Stomach (tissue), 9 donors: ENCODE measurements around the gene CASP3. TPM values are rescaled to one million over a fixed set of nuclear protein-coding genes. Genes with fewer than 3 reads are reported as not detected.
"Not testable (repeated sequence)": the region's sequence is repeated elsewhere in the genome, so short reads cannot be mapped to it uniquely, and the experiment has no call there.

ENCODE experiments used
- DNase-seq, 2 donors: peaks; one replicate each; pipeline versions ENCODE4 v3.0.0 to v3.0.0-alpha.2; 2013 to 2019
- H3K27ac ChIP-seq, 5 donors: fragments of 200-600 bp in 4 of 5; sonication (generic) in 4 of 5; one replicate each; pipeline ENCODE4 v1.5.1; 2013 to 2019; ENCODE audit warnings: mild to moderate bottlenecking in 1 of 5, moderate library complexity in 1 of 5
- H3K27me3 ChIP-seq, 3 donors: fragments of 200-600 bp; sonication (generic); one replicate each; pipeline ENCODE4 v1.5.1; 2017 to 2019; ENCODE audit warnings: mixed run types in 1 of 3
- H3K36me3 ChIP-seq, 4 donors: fragments of 200-600 bp; sonication (generic); 1 replicate in 3 of 4; 2 replicates in 1 of 4; pipeline ENCODE4 v1.5.1; 2016 to 2019
- H3K4me1 ChIP-seq, 4 donors: fragments of 200-600 bp; sonication (generic); one replicate each; pipeline ENCODE4 v1.5.1; 2016 to 2019
- H3K4me3 ChIP-seq, 4 donors: fragments of 200-600 bp; sonication (generic) in 3 of 4; one replicate each; pipeline ENCODE4 v1.5.1; 2016 to 2019; ENCODE audit warnings: mild to moderate bottlenecking in 1 of 4
- H3K9me3 ChIP-seq, 4 donors: fragments of 200-600 bp; sonication (generic); one replicate each; pipeline ENCODE4 v1.5.1; 2016 to 2019
- CTCF ChIP-seq, 7 experiments: fragments of 450-650 bp in 4 of 7; fragments of 200-600 bp in 3 of 7; sonication (generic) in 3 of 7; IDR thresholded peaks; one replicate each; pipeline ENCODE4 v1.5.1; 2016 to 2019; ENCODE audit warnings: antibody characterized with exemption in 7 of 7, control low read depth in 2 of 7, mild to moderate bottlenecking in 1 of 7
- EP300 ChIP-seq: sonication (generic); formaldehyde crosslinking; IDR thresholded peaks from one replicate; pipeline ENCODE4 v1.6.1; 2017; ENCODE audit warnings: antibody characterized with exemption
- POLR2A ChIP-seq, 4 donors: fragments of 450-650 bp; IDR thresholded peaks; one replicate each; pipeline ENCODE4 v1.6.1; 2016; ENCODE audit warnings: antibody characterized with exemption in 4 of 4, control low read depth in 2 of 4, mild to moderate bottlenecking in 1 of 4, moderate library complexity in 1 of 4
- POLR2AphosphoS5 ChIP-seq, 3 donors: sonication (generic); formaldehyde crosslinking; IDR thresholded peaks; one replicate each; pipeline ENCODE4 v1.6.1; 2016; ENCODE audit warnings: antibody characterized with exemption in 3 of 3
- WGBS, 5 donors: extraction: QIAGEN DNeasy Blood & Tissue Kit in 3 of 5; methylation state at CpG; one replicate each; pipeline versions ENCODE4 v1.1.5 to v1.1.7; 2013 to 2018; 5-methylcytosine and 5-hydroxymethylcytosine counted together
- intact Hi-C: fragments of 100-400 bp; cut with DNase I; formaldehyde crosslinking; loops from one replicate; pipeline ENCODE4 v1.15.1; 2023; ENCODE audit warnings: low total_unique reads
- polyA plus RNA-seq, 3 donors: library from polyadenylated mRNA; stranded (reverse); fragments of 200-250 nt; gene quantifications; one replicate each; pipeline ENCODE4 v1.2.3, GENCODE V29; 2013
- total RNA-seq, 5 donors: library from RNA; depleted of rRNA; stranded (reverse); fragments of >200 nt; gene quantifications; one replicate each; pipeline versions ENCODE4 v1.1.0 to v1.2.3, GENCODE V29; 2014 to 2016
- donor health status: healthy with polysubstance abuse.
- donor health status: Bipolar disorder and iron deficiency.
- donor health status: healthy.

CASP3 gene
- total and polyA plus RNA-seq, 8 donors = 12.5 to 52.5 (median 18.8) TPM

- H3K9me3 ChIP-seq = peaks cover 0 to 15% (median 4%) of the 10 kb centered on the region in 4 donors
- intact Hi-C loops = no loop called here
Observed at GRCh38 chr4:184613405-184613804, 35.8 kb downstream of the CASP3 start.

GRCh38 chr4:184612074-184612473 is 37.2 kb downstream of the CASP3 start:
- intact Hi-C loops = no loop called here
- Histone ChIP-seq H3K27ac (no peak overlapping the region), H3K9me3 (peaks cover 0 to 15% (median 4%) of the 10 kb centered on the region in 4 donors), H3K36me3 (no peaks in the 10 kb centered on the region), H3K4me1 (peaks cover 0 to 7% (median 0%) of the 10 kb centered on the region in 4 donors), H3K27me3 (no peaks in the 10 kb centered on the region), H3K4me3 (no peak overlapping the region)
- no peak for DNase-seq
- 52 to 70% (median 62%) methylated on average over 3 of the region's 3 CpGs for WGBS, 5 donors
- TF ChIP-seq POLR2A (IDR thresholded peaks at IDR 0.05) (no peak), EP300 (no peak)

More at GRCh38 chr4:184613405-184613804, 35.8 kb downstream of the CASP3 start:
- WGBS, 5 donors = 79 to 95% (median 85%) methylated on average over 2 of the region's 2 CpGs
- Histone ChIP-seq H3K27me3 (no peaks in the 10 kb centered on the region), H3K36me3 (no peaks in the 10 kb centered on the region), H3K27ac (no peak overlapping the region), H3K4me1 (peaks cover 0 to 7% (median 0%) of the 10 kb centered on the region in 4 donors), H3K4me3 (no peak overlapping the region)
- DNase-seq = no peak
- TF ChIP-seq POLR2A (IDR thresholded peaks at IDR 0.05) (no peak), EP300 (no peak), POLR2AphosphoS5 (IDR thresholded peaks at IDR 0.05) (no peak), CTCF (IDR thresholded peaks at IDR 0.05) (no peak)

- WGBS, 5 donors = 50 to 97% (median 95%) methylated on average over 2 of the region's 2 CpGs
- H3K27me3 ChIP-seq = not testable (repeated sequence)
Observed at GRCh38 chr4:184607429-184607828, 41.8 kb downstream of the CASP3 start.

GRCh38 chr4:184602857-184603256 is 46.4 kb downstream of the CASP3 start:
- DNase-seq, H3K36me3 ChIP-seq, intact Hi-C loops, H3K4me3 ChIP-seq, H3K27me3 ChIP-seq, H3K27ac ChIP-seq: not testable (repeated sequence)
- Histone ChIP-seq H3K9me3 (peaks cover 0 to 27% (median 22%) of the 10 kb centered on the region in 4 donors), H3K4me1 (peaks cover 0 to 14% (median 2%) of the 10 kb centered on the region in 4 donors)
- 0% methylated on average over 1 of the region's 1 CpG for WGBS, 5 donors

More at GRCh38 chr4:184607429-184607828, 41.8 kb downstream of the CASP3 start:
- DNase-seq, H3K27ac ChIP-seq, H3K4me3 ChIP-seq, H3K36me3 ChIP-seq, intact Hi-C loops, H3K4me1 ChIP-seq: not testable (repeated sequence)
- peaks cover 0 to 27% (median 22%) of the 10 kb centered on the region in 4 donors for H3K9me3 ChIP-seq

GRCh38 chr4:184600982-184601381 is 48.3 kb downstream of the CASP3 start:
- DNase-seq, H3K4me3 ChIP-seq, intact Hi-C loops, H3K27ac ChIP-seq, H3K36me3 ChIP-seq, H3K27me3 ChIP-seq: not testable (repeated sequence)
- H3K4me1 ChIP-seq = peaks cover 4 to 14% (median 9%) of the 10 kb centered on the region in 4 donors
- WGBS, 5 donors = 57 to 78% (median 72%) methylated on average over 3 to 8 of the region's 8 CpGs
- H3K9me3 ChIP-seq = peaks cover 0 to 21% (median 19%) of the 10 kb centered on the region in 4 donors

- Histone ChIP-seq H3K4me3 (no peak overlapping the region), H3K9me3 (peaks cover 0 to 15% (median 15%) of the 10 kb centered on the region in 4 donors), H3K27me3 (no peaks in the 10 kb centered on the region), H3K4me1 (peaks cover 4 to 14% (median 9%) of the 10 kb centered on the region in 4 donors), H3K27ac (peak overlapping the region in 2 of 5 donors; percentile 13 to 54), H3K36me3 (no peaks in the 10 kb centered on the region)
- DNase-seq = no peak
- WGBS, 5 donors = 75 to 79% (median 76%) methylated on average over 7 of the region's 7 CpGs
- no peak for TF ChIP-seq POLR2AphosphoS5 (IDR thresholded peaks at IDR 0.05)
- intact Hi-C loops = no loop called here
Observed at GRCh38 chr4:184599492-184600135, 49.6 kb downstream of the CASP3 start.
